GM12891 (cell line): ENCODE measurements around the gene GALK1.

Experiments
- DNase-seq: peaks from one replicate; pipeline ENCODE4 v3.0.0; 2011; ENCODE audit warnings: low spot score; ENCODE audit not compliant: insufficient read length
- FAIRE-seq: peaks from 2 replicates; lab custom pipeline; 2011; peaks lifted over from hg19 to GRCh38; lab: Jason Lieb, UNC
- PAX5 ChIP-seq: IDR thresholded peaks from 2 replicates; pipeline ENCODE4 v1.6.1; 2011; ENCODE audit warnings: low read length, moderate library complexity, mild to moderate bottlenecking; ENCODE audit not compliant: insufficient read depth, severe bottlenecking
- POLR2A ChIP-seq: IDR thresholded peaks from 2 replicates; pipeline ENCODE4 v1.6.1; 2011; ENCODE audit warnings: low read depth, low read length, control low read depth
- POLR2AphosphoS5 ChIP-seq: IDR thresholded peaks from 2 replicates; pipeline ENCODE4 v1.6.1; 2011; ENCODE audit warnings: low read depth, low read length, control low read depth
- POU2F2 ChIP-seq: IDR thresholded peaks from 2 replicates; pipeline ENCODE4 v1.6.1; 2011; ENCODE audit warnings: low read depth, mild to moderate bottlenecking, control low read depth, low read length, moderate library complexity
- SPI1 ChIP-seq: IDR thresholded peaks from 2 replicates; pipeline ENCODE4 v1.6.1; 2011; ENCODE audit warnings: low read depth, low read length, control low read depth
- TAF1 ChIP-seq: IDR thresholded peaks from 2 replicates; pipeline ENCODE4 v1.6.1; 2011; ENCODE audit warnings: low read depth, low read length, control low read depth

The GALK1 gene

DNA sequence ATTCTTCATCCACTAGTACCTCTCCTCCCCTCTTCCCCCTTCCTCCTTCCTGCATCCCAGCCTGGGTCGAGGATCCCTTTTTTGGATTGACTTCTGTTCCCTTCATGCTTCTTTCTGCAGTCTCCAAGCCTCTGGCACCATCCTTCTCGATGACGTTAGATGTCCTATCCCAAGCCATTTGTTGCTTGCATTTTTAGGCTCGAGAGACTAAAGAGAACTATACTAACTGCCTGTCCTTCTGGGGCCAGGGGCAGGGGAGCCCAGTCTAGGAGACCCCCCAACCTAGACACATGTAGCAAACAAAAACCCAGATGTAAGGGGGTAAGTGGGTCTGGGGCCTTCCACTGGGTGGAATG is 43.5 kb upstream of the GALK1 start:
- DNase-seq (no peak), FAIRE-seq (no peak)
- TF ChIP-seq POLR2A (no peak), POU2F2 (no peak), POLR2AphosphoS5 (no peak), SPI1 (no peak), TAF1 (no peak), PAX5 (no peak)

DNA sequence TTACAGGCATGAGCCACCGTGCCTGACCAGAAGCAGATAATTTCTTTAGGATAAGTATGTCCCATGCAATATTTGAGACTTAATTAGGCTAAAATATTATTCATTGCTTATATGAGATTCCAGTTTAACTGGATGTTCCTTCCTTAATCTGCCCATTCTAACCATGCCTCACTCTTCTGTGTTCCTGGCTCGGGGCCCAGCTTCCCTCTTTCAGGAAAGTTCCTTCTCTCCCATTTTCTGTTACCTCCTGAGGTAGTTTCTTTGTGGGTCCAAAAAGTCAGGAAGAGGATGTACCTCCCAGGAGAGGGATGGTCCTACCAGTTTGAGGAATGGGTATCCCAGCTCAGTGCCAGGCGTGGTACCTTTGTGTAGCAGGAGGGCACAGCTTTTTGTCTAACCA is 42.9 kb upstream of the GALK1 start:
- no peak for DNase-seq
- TF ChIP-seq POLR2AphosphoS5 (no peak), SPI1 (no peak), POLR2A (no peak), POU2F2 (no peak), TAF1 (no peak), PAX5 (no peak)
- no peak for FAIRE-seq

DNA sequence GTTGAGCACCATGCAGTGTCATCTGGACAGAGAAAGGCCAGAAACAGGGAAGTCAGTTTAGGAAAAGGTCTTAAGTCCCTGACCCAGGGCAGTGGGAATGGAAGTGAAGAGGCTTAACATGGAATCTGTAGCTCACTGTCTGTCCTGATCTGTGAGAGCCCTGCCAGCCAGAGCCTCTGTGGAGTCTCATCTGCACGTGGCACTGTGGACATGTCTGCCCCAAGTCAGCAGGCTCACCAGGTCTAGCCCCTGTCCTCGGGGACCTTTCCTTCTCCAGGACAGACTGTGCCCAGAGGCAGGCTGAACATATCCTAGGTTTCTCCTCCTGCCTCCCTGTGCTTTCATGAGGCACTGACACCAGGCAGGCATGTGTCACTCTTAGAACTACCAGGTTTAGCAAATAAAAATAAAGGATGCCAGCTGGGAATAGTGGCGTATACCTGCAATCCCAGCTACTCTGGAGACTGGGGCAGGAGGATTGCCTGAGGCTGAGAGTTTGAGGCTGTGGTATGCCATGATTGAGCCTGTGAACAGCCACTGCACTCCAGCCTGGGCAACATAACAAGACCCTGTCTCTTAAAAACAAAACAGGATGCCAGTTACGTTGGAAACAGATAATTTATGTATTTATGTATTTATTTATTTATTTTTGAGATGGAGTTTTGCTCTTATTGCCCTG is 42.0 kb upstream of the GALK1 start:
- FAIRE-seq (no peak), DNase-seq (no peak)
- TF ChIP-seq POLR2AphosphoS5 (no peak), TAF1 (no peak), POLR2A (no peak), PAX5 (no peak), SPI1 (no peak)

DNA sequence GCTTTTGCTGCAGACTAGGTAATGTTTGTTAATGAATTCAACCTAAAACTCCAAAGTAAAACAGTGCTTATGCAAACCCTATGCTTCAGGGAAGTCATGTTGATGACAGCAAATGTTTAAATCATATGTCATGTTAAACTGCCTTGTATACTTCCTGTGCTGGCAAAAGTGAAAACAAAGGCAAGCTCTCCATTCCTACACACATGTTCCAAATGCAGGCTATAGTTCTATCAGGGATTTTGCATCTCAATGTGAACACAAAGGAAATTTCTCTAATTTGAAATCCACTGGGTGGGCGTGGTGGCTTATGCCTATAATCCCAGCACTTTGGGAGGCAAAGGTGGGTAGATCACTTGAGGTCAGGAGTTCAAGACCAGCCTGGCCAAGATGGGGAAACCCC is 38.9 kb upstream of the GALK1 start:
- DNase-seq (no peak), FAIRE-seq (no peak)
- no peak for TF ChIP-seq POLR2A
- TF ChIP-seq POLR2AphosphoS5 = no peak
- TF ChIP-seq SPI1 = no peak
- TF ChIP-seq TAF1 = no peak
- no peak for TF ChIP-seq POU2F2
- TF ChIP-seq PAX5 = no peak

- TF ChIP-seq POU2F2 (no peak), SPI1 (peak; percentile 71)
- FAIRE-seq = no peak
- no peak for DNase-seq
Measured at GRCh38 chr17:75799402-75799801, 34.4 kb upstream of the GALK1 start.

- TF ChIP-seq PAX5 (no peak), POLR2A (no peak)
- DNase-seq = no peak
- FAIRE-seq = no peak
Measured at GRCh38 chr17:75795820-75796607, 31.0 kb upstream of the GALK1 start.

- DNase-seq = no peak
- FAIRE-seq = no peak
- TF ChIP-seq POU2F2 (no peak), TAF1 (no peak)
Measured at GRCh38 chr17:75793460-75793859, 28.5 kb upstream of the GALK1 start.

GRCh38 chr17:75791254-75791653 is 26.3 kb upstream of the GALK1 start:
- DNase-seq (no peak), FAIRE-seq (no peak)
- TF ChIP-seq SPI1 (no peak), PAX5 (no peak), POU2F2 (no peak), POLR2AphosphoS5 (no peak), POLR2A (no peak), TAF1 (no peak)

- no peak for FAIRE-seq
- TF ChIP-seq POLR2A (peak; percentile 79), TAF1 (peak; percentile 68), PAX5 (no peak), POU2F2 (peak; percentile 19), POLR2AphosphoS5 (peak; percentile 90), SPI1 (peak; percentile 48)
- no peak for DNase-seq
Measured at GRCh38 chr17:75785016-75785890, 20.3 kb upstream of the GALK1 start.
